Prostate gland (tissue), 2 donors: ENCODE measurements around the gene SEMA3F.

Experiments used
- POLR2A ChIP-seq: fragments of 450-650 bp; IDR thresholded peaks from one replicate; pipeline ENCODE4 v1.6.1; 2016; ENCODE audit warnings: antibody characterized with exemption, mild to moderate bottlenecking
- POLR2AphosphoS5 ChIP-seq: sonication (generic); formaldehyde crosslinking; IDR thresholded peaks from one replicate; pipeline ENCODE4 v1.6.1; 2017; ENCODE audit warnings: antibody characterized with exemption
- TF ChIP-seq, protein P1 (sequence below), 4 experiments: fragments of 200-600 bp in 2 of 4; fragments of 450-650 bp in 2 of 4; sonication (generic) in 2 of 4; IDR thresholded peaks; 1 replicate in 3 of 4; 2 replicates in 1 of 4; pipeline ENCODE4 v1.5.1; 2016 to 2019; ENCODE audit warnings: antibody characterized with exemption in 4 of 4, mild to moderate bottlenecking in 2 of 4, moderate library complexity in 2 of 4

GRCh38 chr3:50133283-50133615 is 21.9 kb upstream of the SEMA3F start:
- TF ChIP-seq, protein P1, sequence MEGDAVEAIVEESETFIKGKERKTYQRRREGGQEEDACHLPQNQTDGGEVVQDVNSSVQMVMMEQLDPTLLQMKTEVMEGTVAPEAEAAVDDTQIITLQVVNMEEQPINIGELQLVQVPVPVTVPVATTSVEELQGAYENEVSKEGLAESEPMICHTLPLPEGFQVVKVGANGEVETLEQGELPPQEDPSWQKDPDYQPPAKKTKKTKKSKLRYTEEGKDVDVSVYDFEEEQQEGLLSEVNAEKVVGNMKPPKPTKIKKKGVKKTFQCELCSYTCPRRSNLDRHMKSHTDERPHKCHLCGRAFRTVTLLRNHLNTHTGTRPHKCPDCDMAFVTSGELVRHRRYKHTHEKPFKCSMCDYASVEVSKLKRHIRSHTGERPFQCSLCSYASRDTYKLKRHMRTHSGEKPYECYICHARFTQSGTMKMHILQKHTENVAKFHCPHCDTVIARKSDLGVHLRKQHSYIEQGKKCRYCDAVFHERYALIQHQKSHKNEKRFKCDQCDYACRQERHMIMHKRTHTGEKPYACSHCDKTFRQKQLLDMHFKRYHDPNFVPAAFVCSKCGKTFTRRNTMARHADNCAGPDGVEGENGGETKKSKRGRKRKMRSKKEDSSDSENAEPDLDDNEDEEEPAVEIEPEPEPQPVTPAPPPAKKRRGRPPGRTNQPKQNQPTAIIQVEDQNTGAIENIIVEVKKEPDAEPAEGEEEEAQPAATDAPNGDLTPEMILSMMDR (IDR thresholded peaks at IDR 0.05): no peak
- no peak for TF ChIP-seq POLR2A
- no peak for TF ChIP-seq POLR2AphosphoS5
